ENCODE results near the gene FBN2.
"Not testable (repeated sequence)": the region's sequence is repeated elsewhere in the genome, so short reads cannot be mapped to it uniquely, and the experiment has no call there.

FBN2 gene

DNA sequence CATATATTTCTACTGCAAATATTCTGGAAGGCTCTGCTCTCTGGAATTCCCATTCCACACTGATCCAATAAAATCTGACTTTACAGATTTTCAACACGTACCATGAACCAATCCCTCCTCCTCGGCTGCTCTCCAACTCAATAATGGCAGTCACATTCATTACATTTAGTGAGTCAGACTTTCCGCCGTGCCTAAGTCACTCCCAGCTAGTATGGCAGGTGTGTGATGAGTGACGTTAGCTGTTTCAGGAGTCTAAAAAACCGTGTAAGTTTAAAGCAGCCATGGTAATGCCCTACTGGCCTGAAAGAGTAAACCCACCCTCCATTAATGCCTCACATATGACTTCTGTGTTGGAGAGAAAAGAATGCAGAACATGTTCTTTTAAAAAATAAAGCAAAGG, 3.3 kb downstream of the FBN2 start:
- DNase-seq (no peak), ATAC-seq (no peak)

DNA sequence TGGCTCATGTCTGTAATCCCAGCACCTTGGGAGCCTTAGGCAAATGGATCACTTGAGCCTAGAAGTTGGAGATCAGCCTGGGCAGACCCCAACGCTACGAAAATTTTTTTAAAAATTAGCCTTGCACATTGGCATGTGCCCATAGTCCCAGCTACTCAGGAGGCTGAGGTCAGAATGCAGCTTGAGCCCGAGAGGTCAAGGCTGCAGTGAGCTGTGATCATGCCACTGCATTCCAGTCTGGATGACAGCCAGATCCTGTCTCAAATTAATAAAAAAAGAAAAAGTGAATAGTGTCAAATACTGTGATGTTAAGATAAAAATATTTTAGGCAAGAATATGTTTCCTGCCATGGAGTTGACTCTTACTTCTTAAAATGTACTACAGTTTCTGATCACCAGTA, 5.3 kb downstream of the FBN2 start:
- ATAC-seq, result no peak
- DNase-seq, result no peak

DNA sequence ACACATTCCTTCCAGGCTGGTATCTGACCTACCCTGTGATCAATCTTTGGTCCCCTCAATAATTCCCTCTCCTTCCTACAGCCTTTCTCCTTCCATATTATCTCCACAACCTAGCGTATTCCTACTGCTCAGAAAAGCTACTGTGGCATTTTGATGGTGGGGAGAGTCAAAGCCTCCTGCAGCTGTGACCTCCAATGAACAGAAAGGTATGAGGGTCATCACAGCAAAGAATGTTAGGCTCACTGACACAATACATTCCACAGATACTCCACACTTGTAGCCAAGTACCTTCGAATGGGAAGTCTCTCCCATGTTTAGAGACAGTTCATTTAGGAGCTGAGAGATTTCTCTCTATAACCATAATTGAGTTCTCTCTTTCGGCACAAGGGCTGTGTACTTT, 5.9 kb downstream of the FBN2 start:
- no peak for DNase-seq
- no peak for ATAC-seq

DNA sequence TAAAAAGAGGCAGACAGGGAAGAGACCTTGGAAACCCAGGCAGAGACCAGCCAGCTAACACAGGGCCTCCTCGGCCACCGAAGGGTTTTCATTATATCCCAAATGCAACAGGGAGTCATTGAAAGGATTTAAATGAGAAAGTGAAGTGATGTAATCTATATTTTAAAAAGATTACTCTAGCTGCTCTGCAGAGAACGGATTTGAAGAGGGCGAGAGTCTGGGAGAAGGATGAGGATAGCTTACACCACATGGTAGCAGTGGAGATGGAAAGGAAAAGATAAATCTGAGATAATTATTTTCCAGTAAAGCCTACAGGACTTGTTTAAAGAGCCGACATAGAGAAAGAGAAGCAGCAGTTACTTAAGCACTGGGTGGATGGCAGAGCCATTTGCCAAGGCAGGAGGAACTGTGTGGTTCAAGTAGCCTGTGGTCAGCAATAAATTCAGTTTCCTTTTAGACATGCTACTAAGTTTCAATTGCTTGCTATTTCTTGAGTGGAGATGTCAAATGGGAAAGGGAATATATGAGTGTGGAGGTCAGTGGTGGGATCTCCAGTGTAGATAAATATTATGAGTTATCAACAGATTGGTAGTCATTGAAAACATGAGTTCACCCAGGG, 9.3 kb downstream of the FBN2 start:
- ATAC-seq, result no peak
- DNase-seq, result no peak

DNA sequence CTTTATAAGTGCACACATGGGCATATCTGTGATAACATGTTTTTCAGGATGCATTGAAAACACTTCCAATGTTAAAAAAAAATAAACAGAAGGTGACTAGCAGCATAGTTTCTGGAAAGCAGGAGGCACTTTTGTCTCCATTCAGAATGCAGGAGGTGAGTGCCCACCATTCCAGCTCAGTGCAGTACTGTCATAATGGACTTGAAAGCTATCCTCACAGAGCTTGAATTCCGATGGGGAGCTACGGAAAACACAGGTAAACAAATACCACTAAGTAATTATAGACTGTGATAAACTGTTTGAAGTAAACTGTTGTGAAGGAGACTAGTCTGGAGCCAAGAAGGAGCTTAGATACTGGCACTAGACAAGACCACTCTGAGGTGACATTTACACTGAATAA, 9.9 kb downstream of the FBN2 start:
- no peak for DNase-seq
- no peak for ATAC-seq

DNA sequence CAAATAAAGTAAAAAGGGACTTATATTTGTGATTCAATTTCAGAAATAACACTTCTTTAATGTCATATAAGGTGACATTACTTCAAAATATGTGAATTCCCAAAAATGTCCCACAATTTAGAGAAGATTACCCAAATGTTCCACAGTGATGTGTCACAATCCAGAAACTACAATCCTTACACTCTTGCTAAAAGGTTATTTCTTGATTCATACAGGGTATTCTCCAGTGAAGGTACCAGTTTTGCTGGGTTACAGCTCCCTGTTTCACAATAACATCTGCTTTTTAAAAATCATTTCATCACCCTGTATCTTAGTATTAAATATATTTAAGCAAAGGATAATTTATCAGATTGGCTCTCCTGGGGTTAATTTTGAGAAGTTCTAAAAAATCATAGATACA, 11.0 kb downstream of the FBN2 start:
- ATAC-seq, result no peak
- DNase-seq, result no peak

DNA sequence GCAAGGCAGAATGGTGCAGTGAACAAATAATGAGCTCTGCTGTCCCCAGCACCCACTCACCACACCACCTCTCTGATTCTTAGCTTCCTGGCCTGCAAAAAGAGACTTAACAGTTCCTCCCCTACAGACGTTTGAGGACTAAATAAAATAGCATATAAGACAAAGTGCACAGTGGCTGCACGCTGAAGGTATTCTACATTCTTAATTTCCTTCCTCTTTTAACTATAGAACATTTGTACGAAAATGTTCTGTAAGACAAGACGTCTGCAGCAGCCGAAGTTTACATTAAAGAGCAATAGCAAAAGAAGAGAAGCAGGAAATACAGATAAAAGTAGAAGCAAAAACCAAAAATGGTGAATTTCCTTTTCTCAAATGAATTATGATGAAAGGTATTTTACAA, 15.7 kb downstream of the FBN2 start:
- ATAC-seq (no peak), DNase-seq (no peak)

DNA sequence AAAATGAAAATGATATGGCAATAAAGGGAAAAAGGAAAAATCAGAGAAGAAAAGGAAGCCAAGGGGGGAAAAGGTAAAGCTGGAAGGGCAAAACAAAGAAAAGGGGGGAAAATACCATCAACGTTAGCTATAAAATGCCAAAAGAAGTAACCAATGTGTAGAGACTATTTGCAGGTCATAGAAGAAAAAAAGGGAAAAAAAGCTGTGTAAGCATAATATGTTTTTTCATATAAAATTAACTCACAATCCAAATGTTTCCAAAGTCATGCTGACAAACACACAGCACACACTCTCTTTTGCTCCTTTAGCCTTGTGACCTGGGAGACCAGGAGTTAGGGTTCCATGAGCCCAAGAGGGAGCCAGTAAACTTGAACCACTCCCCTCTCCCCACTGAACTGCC, 18.2 kb downstream of the FBN2 start:
- no peak for DNase-seq
- no peak for ATAC-seq

DNA sequence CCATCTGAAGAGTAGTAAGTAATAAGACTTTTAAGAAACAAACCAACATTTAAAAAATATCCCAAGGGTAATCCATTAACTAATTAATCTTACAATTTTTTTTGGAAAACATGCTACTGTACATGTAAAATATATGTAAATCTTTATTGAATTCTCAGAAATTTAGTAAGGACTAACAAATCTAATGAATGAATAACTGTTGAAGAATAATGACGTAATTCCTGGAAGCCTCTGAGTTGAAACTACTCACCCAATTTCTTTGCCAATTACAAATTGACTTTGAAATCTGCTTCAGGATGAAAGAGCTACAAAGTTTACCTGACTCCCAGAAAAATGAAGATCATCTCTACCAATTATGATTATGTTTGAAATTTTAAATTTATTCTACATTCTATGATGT, 21.1 kb downstream of the FBN2 start:
- ATAC-seq (no peak), DNase-seq (no peak)

DNA sequence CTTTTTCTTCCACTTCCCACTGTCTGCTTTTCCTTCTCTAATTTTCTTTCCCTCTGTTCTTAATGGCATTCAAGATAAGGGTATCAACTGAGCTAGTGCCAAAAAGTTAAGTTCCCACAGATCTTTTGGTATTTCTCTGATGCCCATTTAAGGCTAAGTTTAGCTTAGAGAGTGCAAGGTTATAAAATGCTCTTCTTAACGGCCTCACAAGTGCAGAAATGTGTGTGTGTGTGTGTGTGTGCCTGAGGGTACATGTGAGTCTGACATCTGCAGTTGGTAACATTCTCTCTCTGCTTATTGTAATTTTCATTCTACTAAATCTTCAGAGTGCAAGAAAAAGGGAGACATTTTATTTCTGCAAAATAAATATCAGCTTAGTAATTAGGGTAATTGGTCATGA, 24.2 kb downstream of the FBN2 start:
- no peak for ATAC-seq
- no peak for DNase-seq

DNA sequence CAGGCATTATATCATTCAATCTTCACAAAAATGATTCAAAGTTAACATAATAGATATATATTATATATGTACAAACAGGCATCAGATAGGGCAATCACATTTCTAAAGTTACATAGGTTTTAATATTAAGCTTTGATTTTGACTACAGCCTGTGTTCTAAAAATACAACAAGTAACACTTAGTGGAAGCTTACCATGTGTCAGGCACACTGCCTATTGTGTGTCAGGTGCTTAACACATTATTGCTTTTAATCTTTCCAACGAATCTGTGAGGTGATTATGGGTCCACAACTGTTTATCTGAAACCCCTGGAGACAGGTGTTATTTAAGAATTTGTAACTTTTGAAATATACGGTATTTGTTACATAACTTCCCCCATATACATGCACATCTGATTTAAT, 25.2 kb downstream of the FBN2 start:
- ATAC-seq (no peak), DNase-seq (no peak)

DNA sequence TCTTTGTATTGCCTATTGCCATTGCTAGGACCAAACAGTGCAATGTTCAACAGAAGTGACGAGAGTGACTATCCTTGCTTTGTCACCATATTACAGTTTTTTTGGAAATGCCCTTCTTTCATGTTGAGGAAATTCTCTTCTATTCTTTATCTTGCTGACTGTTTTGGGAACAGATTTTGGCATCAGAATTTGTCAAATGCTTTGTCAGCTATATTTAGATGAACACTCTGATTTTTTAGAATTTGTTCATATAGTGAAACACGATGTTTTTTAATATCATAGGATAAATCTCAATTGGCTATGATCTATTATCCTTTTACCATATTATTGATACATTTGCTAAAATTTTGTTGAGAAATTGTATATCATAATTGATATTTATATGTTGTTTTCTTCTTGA, 31.4 kb downstream of the FBN2 start:
- ATAC-seq, result no peak
- no peak for DNase-seq

DNA sequence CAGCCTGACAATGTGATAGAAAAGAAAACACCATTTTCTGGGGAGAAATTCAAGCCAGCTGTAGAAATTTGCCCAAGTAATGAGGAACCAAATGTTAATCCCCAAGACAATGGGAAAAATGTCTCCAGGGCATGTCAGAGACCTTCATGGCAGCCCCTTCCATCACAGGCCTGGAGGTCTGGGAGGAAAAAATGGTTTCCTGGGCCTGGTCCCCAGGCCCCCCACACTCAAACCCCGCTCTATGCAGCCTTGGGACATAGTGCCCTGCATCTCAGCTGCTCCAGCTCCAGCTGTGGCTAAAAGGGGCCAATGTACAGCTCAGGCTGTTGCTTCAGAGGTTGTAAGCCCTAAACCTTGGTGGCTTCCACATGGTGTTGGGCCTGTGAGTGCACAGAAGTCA, 34.3 kb downstream of the FBN2 start:
- not testable (repeated sequence) for ATAC-seq

DNA sequence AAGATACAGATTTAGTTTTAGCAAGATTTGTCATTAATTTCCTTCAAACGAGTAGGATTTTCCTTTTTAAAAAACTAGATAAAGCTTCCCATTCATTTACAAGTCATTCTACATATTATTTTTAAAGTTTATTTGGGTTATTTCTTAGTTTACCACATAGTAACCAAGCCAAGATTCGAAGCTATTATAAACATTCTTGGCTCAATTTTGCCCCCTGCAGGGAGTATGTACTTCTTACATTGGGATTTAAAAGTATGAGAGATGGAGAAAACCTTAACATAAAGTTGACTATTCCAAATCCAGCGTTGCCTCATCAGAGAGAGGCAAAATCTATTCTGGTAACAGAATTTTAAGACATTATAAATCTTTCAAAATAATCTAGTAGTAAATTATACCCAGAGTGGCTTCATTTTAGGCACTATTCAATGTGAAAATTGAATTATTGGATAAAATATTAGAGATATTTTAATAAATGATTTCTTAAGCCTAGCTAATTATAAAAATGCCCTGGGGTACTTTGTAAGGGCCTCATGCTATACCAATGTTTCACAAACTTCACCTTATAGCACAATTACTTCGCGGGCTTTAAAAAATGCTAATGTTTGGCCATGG, 39.1 kb downstream of the FBN2 start:
- no peak for ATAC-seq
- DNase-seq, result no peak

More for the DNA sequence above, 34.3 kb downstream of the FBN2 start:
- DNase-seq, result not testable (repeated sequence)

DNA sequence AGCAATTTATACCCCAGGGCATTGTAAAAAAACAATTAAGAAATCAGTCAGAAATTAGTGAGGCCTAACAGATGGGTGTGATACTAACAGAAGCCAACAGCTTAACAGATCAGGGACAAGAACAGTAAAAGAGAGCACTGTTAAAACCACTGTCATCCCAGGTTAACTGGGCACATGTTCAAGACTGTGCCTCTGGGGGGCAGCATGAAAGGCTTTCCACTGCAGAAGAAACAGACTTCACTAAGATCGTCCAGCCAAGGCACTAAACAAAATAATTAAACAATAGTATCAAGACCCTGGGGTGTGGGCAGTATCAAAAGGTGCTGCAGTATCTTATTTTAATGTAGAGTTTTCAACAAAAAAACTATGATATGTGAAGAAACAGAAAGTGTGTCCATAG, 43.5 kb downstream of the FBN2 start:
- ATAC-seq, result no peak
- no peak for DNase-seq

DNA sequence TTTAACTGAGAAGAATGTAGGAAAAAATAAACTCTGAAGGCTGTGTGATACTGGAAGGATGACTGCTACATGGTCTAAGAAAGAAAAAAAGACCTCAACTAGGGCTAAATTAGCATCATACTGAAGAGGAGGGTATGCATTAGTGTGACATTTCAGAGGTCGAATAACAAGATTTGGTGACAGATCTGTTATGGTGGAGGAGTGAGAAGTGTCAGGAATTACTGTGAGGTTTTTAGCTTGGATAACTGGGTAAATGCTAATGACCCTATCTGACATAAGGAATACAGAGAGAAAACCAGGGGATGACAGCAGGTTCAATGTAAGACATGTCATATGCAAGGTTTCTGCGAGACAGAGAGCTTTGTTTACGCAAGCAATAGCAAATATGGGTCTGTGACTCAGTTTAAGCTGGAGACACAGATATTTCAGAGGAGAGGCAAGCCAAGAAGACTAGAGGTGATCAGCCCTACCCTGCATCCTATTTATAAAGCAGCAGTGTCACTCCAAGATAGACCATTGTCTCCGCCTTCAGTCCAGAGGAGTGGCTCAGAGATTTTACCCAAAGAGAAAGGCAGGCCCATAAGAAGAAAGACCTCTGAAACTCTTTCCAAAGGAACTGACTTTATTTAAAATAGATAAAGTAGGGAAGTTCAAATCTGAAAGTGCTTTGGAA, 44.3 kb downstream of the FBN2 start:
- ATAC-seq (no peak), DNase-seq (no peak)

DNA sequence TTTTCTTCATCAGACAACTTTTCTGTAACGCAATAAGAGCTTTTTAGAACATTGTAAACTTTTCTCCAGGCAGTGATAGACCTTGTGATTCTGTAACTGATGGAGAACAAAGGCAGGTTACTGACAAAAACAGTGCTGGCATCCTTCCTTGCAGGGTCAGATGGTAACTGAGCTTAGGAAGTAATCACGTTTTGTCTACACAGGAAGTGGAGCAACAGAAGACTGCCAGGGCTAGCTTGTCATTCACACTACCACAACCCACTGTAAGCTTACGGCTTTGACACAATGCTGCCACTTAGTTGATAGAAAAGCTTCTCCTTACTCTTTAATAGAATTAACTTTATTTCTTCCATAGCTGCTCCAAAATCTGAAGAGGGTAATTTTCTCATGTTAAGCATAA, 46.8 kb downstream of the FBN2 start:
- no peak for ATAC-seq
- DNase-seq, result no peak

DNA sequence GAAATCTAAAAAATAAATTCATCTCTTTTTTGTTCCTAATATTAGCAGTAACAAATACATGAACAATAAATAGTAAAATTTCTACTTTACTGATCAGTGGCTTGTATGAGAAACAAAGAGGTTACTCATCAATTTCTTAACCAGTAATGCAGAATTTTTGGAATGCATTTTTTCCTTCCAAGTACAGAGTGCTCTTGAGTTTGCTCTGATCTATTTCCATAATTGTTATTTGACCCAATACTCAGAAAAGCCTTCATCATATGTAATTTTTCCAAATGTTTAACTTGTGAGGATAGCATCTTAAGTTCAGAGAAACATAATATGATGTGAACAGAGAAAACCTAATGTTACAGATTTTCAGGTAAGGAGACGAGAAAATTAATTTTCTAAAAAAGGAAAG, 47.3 kb downstream of the FBN2 start:
- no peak for ATAC-seq
- no peak for DNase-seq

DNA sequence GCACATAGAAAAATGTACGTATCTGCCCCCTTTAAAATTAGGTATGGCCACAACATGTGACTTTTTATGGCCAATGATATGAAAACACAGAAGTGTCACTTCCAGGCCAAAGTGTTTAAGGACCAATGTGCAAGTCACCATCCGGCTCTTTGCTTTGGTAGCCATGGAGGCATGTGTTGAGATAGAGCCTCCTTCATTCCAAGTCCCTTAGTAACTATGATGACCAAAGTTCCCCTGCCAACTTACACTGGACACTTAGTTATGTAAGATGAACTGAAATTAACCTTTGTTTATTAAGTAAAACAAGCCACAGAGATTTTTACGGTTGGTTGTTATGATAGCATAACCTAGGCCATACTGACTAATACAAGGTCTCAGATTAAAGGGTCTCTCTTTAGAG, 51.0 kb downstream of the FBN2 start:
- ATAC-seq (no peak), DNase-seq (no peak)

DNA sequence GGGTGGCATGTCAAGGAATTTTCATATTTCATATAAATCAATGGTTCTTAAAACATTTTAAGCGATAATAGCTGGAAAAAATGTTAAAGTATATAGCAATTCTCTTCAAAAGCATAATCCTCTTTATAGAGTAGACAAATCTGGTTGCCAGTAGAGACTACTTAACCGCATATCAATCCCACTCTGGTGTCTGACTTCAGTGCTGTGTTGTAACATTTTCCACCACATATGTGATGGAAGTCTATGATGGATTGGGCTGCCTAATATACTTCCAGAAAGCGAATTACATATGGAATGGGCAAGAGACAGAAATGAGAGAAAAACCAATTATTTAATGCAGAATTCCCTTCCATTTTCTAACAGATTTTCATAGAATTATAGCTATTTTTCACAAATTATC, 54.3 kb downstream of the FBN2 start:
- DNase-seq (no peak), ATAC-seq (no peak)

DNA sequence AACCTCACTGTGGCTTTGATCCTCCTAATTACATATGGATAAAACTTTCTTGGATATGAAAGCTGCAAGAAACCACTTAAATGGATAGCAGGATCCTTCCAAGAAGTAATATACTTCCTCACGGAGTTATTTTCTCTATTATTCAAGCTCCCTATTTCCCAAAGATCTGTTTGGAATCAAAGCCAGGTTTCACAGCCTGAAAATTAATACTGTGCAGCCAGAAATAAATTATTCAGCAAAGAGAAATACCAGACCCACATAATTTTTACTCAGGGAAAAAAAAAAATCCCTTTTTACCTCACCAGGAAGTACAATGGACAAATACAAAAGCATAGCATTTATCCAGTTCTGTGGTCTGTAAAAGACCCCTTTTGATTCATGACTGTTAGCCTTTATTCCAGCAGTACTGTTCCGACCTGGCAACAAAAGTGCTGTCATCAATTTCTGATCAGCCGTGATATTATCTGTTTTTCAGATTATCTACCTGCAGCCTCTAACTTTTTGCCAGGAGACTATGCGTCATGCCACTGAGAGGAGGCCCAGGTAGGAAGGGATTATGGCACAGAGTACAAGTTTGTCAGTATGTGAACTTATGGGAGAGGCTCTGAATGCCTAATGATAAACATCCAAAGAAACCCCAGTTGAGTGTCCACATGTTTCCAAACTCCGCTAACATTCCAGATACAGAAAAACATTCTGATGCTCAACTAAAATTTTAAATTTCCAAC, 57.0 kb downstream of the FBN2 start:
- no peak for DNase-seq

DNA sequence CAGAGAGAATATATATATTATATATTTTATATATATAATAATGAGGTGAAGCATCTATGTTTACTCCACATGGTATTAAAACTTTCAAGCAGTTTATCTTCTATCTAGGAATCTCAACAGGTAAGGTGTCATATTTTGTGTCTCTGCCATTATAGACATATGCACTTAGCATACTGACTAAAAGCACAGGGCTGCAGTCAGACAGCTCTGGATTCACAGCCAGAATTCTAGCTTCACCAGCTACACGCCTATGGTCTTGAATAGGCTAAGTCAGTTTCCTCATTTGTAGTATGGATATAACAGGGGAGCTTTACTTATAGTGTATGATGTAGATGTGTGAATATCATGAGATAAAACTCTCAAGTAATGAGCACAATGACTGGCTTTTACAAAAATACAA, 57.9 kb downstream of the FBN2 start:
- DNase-seq, result no peak
- ATAC-seq, result no peak

More for the DNA sequence above, 57.0 kb downstream of the FBN2 start:
- no peak for ATAC-seq
